HG03460 (cell line): ENCODE measurements around the gene RAB3GAP2.
"Not testable (repeated sequence)": the region's sequence is repeated elsewhere in the genome, so short reads cannot be mapped to it uniquely, and the experiment has no call there.

Source experiments
- ATAC-seq: cut with Tn5 transposase; IDR thresholded peaks from one replicate; pipeline ENCODE4 v1.9.1; 2021; ENCODE audit not compliant: unreplicated experiment

RAB3GAP2 gene

GRCh38 chr1:220203816-220204215 is 68.4 kb downstream of the RAB3GAP2 start:
- no peak for ATAC-seq

GRCh38 chr1:220198186-220199005 is 73.9 kb downstream of the RAB3GAP2 start:
- ATAC-seq = no peak

- no peak for ATAC-seq
Observed at GRCh38 chr1:220195701-220196100, 76.6 kb downstream of the RAB3GAP2 start.

- no peak for ATAC-seq
Observed at GRCh38 chr1:220189750-220190347, 82.4 kb downstream of the RAB3GAP2 start.

GRCh38 chr1:220188538-220188937 is 83.7 kb downstream of the RAB3GAP2 start:
- no peak for ATAC-seq

DNA sequence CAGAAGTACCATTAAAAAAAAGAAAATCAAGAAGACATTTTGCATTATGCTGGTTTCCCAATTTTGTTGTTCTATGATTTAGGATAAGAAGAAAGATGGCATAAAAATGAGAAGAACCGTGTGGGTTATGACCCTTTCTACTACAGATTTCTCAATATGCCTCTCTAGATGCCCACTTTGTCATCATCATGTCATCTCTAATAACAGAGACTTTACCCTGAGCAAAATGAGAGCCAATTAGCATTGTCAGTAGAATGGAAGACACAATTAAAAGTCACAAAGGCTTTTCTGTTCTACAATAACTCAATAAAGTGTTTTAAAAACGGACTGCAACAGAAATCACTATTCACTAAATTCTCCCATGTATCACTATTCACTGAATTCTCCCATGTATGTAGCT is 85.5 kb downstream of the RAB3GAP2 start:
- ATAC-seq = no peak

DNA sequence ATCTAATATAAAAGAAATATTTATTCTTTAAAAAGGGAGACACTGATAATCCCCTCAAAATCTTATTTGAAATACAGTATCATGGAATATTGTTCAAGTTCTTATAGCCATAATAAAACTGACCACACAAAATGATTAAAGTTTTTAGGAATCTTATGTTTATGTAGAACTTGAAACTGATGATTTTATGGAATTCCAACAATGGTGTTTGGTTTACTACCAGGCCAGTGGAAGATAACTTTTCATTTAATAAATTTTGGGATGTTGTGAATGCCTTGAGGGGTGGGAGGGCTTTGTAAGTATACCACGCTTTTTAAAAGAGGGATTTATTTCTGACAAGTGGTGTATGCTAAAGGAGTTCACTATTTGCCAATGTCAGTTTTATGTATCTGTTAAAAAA is 87.7 kb downstream of the RAB3GAP2 start:
- ATAC-seq = no peak

DNA sequence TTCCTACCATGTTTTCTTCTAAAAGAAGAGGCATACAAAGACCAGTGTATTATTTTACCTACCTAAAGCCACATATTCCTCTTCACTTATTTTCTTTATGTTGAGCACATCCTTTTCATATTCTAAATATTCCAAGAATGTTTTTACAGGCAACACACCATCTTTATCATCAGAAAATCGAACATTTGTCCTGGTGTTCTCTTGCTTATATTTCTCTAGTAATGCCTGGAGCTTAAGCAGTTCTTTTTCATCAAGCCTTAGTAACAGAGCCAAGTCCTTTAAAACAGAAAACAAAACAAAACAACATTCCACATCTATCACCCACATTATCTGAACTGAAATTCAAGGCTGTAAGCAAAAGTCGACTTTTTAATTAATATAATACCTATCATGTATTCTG is 89.6 kb downstream of the RAB3GAP2 start:
- no peak for ATAC-seq

GRCh38 chr1:220182111-220182510 is 90.1 kb downstream of the RAB3GAP2 start:
- ATAC-seq = no peak

GRCh38 chr1:220176540-220176939 is 95.7 kb downstream of the RAB3GAP2 start:
- no peak for ATAC-seq

DNA sequence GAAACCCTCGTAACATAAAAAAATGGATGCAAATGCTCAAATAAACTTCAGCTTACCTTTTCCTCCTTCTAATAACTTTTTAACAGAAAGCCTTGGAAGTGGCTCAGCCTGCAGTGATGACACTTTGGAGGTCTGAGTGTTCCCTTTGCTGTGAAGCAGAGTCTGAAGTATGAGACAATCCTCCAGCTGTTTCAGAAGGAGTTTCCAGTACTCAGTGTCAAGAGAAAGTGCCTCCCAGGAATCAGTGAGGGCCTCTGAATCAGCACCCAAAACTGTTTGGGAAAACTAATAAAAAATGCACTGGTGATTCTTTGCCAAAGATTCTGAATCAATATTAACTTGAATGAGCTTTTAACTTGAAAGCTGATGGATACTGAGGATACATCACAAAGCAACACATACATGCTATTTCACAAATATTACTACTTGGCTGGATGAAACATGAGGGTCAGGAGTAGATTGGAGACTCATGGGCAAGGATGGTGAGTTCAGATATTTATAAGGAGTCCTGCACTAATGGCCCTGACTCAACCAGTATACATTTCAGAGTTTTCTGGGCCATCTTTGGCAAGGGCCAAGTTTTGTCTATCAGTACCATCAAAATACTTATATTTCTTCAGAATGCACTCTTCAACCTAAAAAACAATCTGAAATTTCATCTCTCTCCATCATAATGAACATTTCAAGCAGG is 101.3 kb downstream of the RAB3GAP2 start:
- no peak for ATAC-seq

DNA sequence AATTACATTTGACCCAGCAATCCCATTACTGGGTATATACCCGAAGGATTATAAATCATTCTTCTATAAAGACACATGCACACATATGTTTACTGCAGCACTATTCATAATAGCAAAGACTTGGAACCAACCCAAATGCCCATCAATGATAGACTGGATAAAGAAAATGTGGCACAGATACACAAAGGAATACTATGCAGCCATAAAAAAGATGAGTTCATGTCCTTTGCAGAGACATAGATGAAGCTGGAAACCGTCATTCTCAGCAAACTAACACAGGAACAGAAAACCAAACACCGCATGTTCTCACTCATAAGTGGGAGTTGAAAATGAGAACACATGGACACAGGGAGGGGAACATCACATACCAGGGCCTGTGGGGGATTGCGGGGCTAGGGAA is 102.4 kb downstream of the RAB3GAP2 start:
- not testable (repeated sequence) for ATAC-seq

- ATAC-seq = no peak
Observed at GRCh38 chr1:220166853-220167252, 105.4 kb downstream of the RAB3GAP2 start.

GRCh38 chr1:220164517-220164916 is 107.7 kb downstream of the RAB3GAP2 start:
- no peak for ATAC-seq

GRCh38 chr1:220164116-220164515 is 108.1 kb downstream of the RAB3GAP2 start:
- ATAC-seq = no peak

- no peak for ATAC-seq
Observed at GRCh38 chr1:220160027-220160426, 112.2 kb downstream of the RAB3GAP2 start.

- no peak for ATAC-seq
Observed at GRCh38 chr1:220159041-220159440, 113.2 kb downstream of the RAB3GAP2 start.

DNA sequence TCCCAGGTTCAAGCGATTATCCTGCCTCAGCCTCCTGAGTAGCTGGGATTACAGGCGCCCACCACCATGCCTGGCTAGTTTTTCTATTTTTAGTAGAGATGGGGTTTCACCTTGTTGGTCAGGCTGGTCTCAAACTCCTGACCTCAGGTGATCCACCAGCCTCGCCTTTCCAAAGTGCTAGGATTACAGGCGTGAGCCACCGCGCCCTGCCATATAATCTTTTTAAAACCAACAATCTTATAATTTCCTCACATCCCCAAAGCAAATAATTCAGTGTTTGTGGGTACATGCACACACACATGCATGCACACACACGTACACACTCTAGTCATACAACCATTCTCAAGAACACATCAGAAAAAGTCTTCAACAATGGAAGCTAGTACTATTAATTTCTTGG is 113.7 kb downstream of the RAB3GAP2 start:
- not testable (repeated sequence) for ATAC-seq

GRCh38 chr1:220157738-220158137 is 114.5 kb downstream of the RAB3GAP2 start:
- no peak for ATAC-seq

- ATAC-seq = no peak
Observed at GRCh38 chr1:220156620-220157146, 115.6 kb downstream of the RAB3GAP2 start.

DNA sequence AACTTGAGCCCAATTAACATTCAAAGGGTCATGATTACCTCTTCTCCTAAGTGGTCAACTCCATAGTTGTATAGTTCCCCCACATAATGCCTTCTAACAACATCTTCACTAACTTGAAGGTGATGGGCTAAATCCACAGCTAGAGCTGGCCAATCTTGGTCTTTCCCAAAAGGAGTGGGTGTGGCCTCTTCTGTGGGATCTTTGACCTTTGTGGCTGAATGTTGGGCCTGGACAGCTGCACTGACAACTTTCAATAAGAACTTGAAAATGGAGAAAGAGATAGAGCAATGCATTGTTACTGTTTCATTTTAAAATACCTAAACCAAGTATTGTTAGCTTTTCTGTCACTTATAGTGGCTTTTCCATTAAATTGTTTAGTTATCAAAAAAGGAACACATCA is 119.1 kb downstream of the RAB3GAP2 start:
- no peak for ATAC-seq

DNA sequence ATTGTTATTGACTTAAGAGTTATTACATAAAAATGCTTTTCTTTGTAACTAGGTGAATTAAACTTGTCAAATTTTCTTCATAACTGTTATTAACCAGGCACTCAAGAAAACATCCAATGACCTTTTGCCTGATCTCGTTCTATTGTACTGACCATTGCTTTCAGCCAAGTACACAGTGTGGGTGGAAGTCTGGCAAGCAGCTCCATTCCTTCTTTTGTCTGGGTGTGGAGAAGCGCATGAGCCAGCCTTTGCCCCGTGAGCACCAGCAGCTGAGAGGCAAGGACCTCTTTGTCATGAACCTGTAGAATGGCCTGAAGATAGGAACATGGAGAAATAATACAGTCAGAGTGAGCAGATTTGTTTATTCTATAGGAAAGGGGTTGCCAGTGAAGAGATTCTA is 120.8 kb downstream of the RAB3GAP2 start:
- no peak for ATAC-seq
